Lung (tissue), 12 donors: ENCODE data around the gene MAPK8IP2. TPM values are rescaled to one million over a fixed set of nuclear protein-coding genes. Genes with fewer than 3 reads are reported as not detected.
A peak's percentile ranks its signal among the peaks of the same experiment; 100 is the strongest.
"Not testable (repeated sequence)": the region's sequence is repeated elsewhere in the genome, so short reads cannot be mapped to it uniquely, and the experiment has no call there.

ENCODE experiments used
- ATAC-seq: fragments of 200-7000 bp; cut with Tn5 transposase; one replicate; pipeline ENCODE4 v1.9.1; 2020; ENCODE audit warnings: moderate number of reproducible peaks; ENCODE audit not compliant: insufficient read depth, low FRiP score
- DNase-seq, 3 donors: peaks; one replicate each; pipeline ENCODE4 v3.0.0-alpha.2; 2013 to 2017
- H3K27ac ChIP-seq, 2 donors: one replicate each; pipeline ENCODE4 v1.5.1; 2013; ENCODE audit warnings: mild to moderate bottlenecking in 2 of 2, moderate library complexity in 2 of 2, control low read depth in 1 of 2, inconsistent platforms in 1 of 2, low read depth in 1 of 2, low read length in 1 of 2
- H3K27me3 ChIP-seq, 3 donors: one replicate each; pipeline ENCODE4 v1.5.1; 2013; ENCODE audit warnings: low read length in 2 of 3; ENCODE audit not compliant: control insufficient read depth in 3 of 3, insufficient read depth in 3 of 3
- H3K36me3 ChIP-seq, 4 donors: one replicate each; pipeline ENCODE4 v1.5.1; 2013; ENCODE audit warnings: low read length in 4 of 4, mild to moderate bottlenecking in 1 of 4, moderate library complexity in 1 of 4; ENCODE audit not compliant: control insufficient read depth in 4 of 4, insufficient read depth in 4 of 4
- H3K4me1 ChIP-seq, 5 donors: one replicate each; pipeline ENCODE4 v1.5.1; 2013; ENCODE audit warnings: low read length in 5 of 5, mild to moderate bottlenecking in 2 of 5, moderate library complexity in 1 of 5; ENCODE audit not compliant: control insufficient read depth in 5 of 5, insufficient read depth in 5 of 5
- H3K4me3 ChIP-seq: one replicate; pipeline ENCODE4 v1.5.1; 2013; ENCODE audit warnings: mild to moderate bottlenecking, control low read depth, moderate library complexity
- H3K9ac ChIP-seq, 2 donors: one replicate each; pipeline ENCODE4 v1.5.1; 2013; ENCODE audit warnings: low read length in 2 of 2, control low read depth in 1 of 2; ENCODE audit not compliant: insufficient read depth in 1 of 2
- H3K9me3 ChIP-seq, 4 donors: one replicate each; pipeline ENCODE4 v1.5.1; 2013; ENCODE audit warnings: low read length in 3 of 4, mild to moderate bottlenecking in 1 of 4, moderate library complexity in 1 of 4; ENCODE audit not compliant: control insufficient read depth in 4 of 4, insufficient read depth in 3 of 4
- CTCF ChIP-seq: IDR thresholded peaks from 2 replicates; pipeline ENCODE4 v1.5.1; 2012; ENCODE audit warnings: mild to moderate bottlenecking; ENCODE audit errors: control extremely low read depth, extremely low read depth
- WGBS, 2 donors: extraction: QIAGEN DNeasy Blood & Tissue Kit; methylation state at CpG; one replicate each; pipeline ENCODE4 v1.1.7; 2013; 5-methylcytosine and 5-hydroxymethylcytosine counted together
- polyA plus RNA-seq, 2 donors: library from polyadenylated mRNA; stranded (reverse); fragments of 200-250 nt; gene quantifications; one replicate each; pipeline ENCODE4 v1.2.1, GENCODE V29; 2013
- total RNA-seq, 2 donors: library from RNA; depleted of rRNA in 1 of 2; stranded (reverse); fragments of >200 nt in 1 of 2; gene quantifications; one replicate each; pipeline ENCODE4 v1.2.1, GENCODE V29; 2014 to 2021
- donor health status: control.
- donor health status: control.
- donor health status: Bipolar disorder and iron deficiency.
- donor health status: healthy.
- donor health status: DM: yes; HTN: yes; CAD: no.

The MAPK8IP2 gene
- total and polyA plus RNA-seq, 4 donors = 0.91 to 2.7 (median 1.1) TPM

- H3K4me1 ChIP-seq = peaks cover 0 to 20% (median 15%) of the 10 kb centered on the region in 5 donors
- DNase-seq (no peak), ATAC-seq (peak; percentile 19)
- TF ChIP-seq CTCF = no peak
- H3K27me3 ChIP-seq = peaks cover 0 to 9% (median 4%) of the 10 kb centered on the region in 3 donors
- WGBS, 2 donors = 76 to 84% methylated on average over 15 of the region's 15 CpGs
- H3K9me3 ChIP-seq = no peaks in the 10 kb centered on the region
- peak overlapping the region; percentile 34 to 63 for H3K27ac ChIP-seq
- H3K36me3 ChIP-seq = no peaks in the 10 kb centered on the region
- H3K4me3 ChIP-seq = no peak overlapping the region
- no peak overlapping the region for H3K9ac ChIP-seq
Observed at GRCh38 chr22:50640857-50641647, 40.5 kb downstream of the MAPK8IP2 start.

- DNase-seq = peak; percentile 89 to 95 (median 93)
- peak overlapping the region in 1 of 2 donors; percentile 23 for H3K9ac ChIP-seq
- ATAC-seq = no peak
- H3K27ac ChIP-seq = peak overlapping the region; percentile 63 to 65
- no peak overlapping the region for H3K4me3 ChIP-seq
- 19 to 26% methylated on average over 17 of the region's 17 CpGs for WGBS, 2 donors
- no peaks in the 10 kb centered on the region for H3K36me3 ChIP-seq
- no peaks in the 10 kb centered on the region for H3K9me3 ChIP-seq
- peaks cover 0 to 9% (median 4%) of the 10 kb centered on the region in 3 donors for H3K27me3 ChIP-seq
- H3K4me1 ChIP-seq = peaks cover 0 to 20% (median 15%) of the 10 kb centered on the region in 5 donors
- TF ChIP-seq CTCF = peak; percentile 16
Observed at GRCh38 chr22:50641696-50642607, 41.4 kb downstream of the MAPK8IP2 start.

GRCh38 chr22:50643021-50643820 is 42.6 kb downstream of the MAPK8IP2 start:
- not testable (repeated sequence) for H3K9ac ChIP-seq, DNase-seq, ATAC-seq, H3K27ac ChIP-seq, H3K36me3 ChIP-seq, H3K4me3 ChIP-seq, H3K9me3 ChIP-seq, H3K27me3 ChIP-seq
- peaks cover 0 to 20% (median 15%) of the 10 kb centered on the region in 5 donors for H3K4me1 ChIP-seq
- 90 to 97% methylated on average over 17 of the region's 17 CpGs for WGBS, 2 donors

- not testable (repeated sequence) for ATAC-seq
Observed at GRCh38 chr22:50643821-50644101, 43.2 kb downstream of the MAPK8IP2 start.

More at GRCh38 chr22:50643821-50644101, 43.2 kb downstream of the MAPK8IP2 start:
- peaks cover 0 to 20% (median 15%) of the 10 kb centered on the region in 5 donors for H3K4me1 ChIP-seq
- DNase-seq, H3K4me3 ChIP-seq, H3K27ac ChIP-seq, H3K9me3 ChIP-seq, H3K36me3 ChIP-seq, H3K27me3 ChIP-seq, H3K9ac ChIP-seq: not testable (repeated sequence)
- WGBS, 2 donors = 67 to 71% methylated on average over 3 of the region's 3 CpGs
